ENCODE measurements around the gene NSD2.

Gene NSD2

DNA sequence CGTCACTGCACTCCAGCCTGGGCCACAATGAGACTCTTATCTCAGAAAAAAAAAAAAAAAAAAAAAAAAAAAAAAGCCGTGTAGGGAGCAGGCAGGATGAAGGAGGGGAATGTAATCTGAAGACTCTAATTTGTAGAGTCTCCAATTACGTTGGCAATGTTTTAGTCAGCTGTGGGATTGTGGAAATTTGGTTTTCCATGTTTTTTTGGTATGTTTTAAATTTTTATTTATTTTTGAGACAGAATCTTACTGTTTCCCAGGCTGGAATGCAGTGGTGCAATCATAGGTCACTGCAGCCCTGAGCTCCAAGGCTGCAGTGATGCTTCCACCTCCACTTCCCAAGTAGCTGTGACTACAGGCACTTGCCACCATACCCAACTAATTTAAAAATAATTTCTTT is 56.5 kb downstream of the NSD2 start (continued):
- TF ChIP-seq, protein P1, sequence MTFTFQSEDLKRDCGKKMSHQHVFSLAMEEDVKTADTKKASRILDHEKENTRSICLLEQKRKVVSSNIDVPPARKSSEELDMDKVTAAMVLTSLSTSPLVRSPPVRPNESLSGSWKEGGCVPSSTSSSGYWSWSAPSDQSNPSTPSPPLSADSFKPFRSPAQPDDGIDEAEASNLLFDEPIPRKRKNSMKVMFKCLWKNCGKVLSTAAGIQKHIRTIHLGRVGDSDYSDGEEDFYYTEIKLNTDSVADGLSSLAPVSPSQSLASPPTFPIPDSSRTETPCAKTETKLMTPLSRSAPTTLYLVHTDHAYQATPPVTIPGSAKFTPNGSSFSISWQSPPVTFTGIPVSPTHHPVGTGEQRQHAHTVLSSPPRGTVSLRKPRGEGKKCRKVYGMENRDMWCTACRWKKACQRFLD (tag by site-specific recombination; IDR thresholded peaks at IDR 0.05), result no peak
- TF ChIP-seq ZNF18 (tag by site-specific recombination; IDR thresholded peaks at IDR 0.05) (no peak), ZNF830 (tag by site-specific recombination; IDR thresholded peaks at IDR 0.05; ENCODE audit: low read depth) (no peak), ZNF510 (tag by site-specific recombination; IDR thresholded peaks at IDR 0.05; ENCODE audit: insufficient replicate concordance) (no peak), ZNF155 (tag by site-specific recombination; IDR thresholded peaks at IDR 0.05) (no peak), ZNF473 (tag by site-specific recombination; IDR thresholded peaks at IDR 0.05) (no peak), ZNF548 (tag by site-specific recombination; IDR thresholded peaks at IDR 0.05) (no peak), ZNF311 (tag by site-specific recombination; IDR thresholded peaks at IDR 0.05; ENCODE audit: borderline replicate concordance) (no peak)
- TF ChIP-seq, protein P2, sequence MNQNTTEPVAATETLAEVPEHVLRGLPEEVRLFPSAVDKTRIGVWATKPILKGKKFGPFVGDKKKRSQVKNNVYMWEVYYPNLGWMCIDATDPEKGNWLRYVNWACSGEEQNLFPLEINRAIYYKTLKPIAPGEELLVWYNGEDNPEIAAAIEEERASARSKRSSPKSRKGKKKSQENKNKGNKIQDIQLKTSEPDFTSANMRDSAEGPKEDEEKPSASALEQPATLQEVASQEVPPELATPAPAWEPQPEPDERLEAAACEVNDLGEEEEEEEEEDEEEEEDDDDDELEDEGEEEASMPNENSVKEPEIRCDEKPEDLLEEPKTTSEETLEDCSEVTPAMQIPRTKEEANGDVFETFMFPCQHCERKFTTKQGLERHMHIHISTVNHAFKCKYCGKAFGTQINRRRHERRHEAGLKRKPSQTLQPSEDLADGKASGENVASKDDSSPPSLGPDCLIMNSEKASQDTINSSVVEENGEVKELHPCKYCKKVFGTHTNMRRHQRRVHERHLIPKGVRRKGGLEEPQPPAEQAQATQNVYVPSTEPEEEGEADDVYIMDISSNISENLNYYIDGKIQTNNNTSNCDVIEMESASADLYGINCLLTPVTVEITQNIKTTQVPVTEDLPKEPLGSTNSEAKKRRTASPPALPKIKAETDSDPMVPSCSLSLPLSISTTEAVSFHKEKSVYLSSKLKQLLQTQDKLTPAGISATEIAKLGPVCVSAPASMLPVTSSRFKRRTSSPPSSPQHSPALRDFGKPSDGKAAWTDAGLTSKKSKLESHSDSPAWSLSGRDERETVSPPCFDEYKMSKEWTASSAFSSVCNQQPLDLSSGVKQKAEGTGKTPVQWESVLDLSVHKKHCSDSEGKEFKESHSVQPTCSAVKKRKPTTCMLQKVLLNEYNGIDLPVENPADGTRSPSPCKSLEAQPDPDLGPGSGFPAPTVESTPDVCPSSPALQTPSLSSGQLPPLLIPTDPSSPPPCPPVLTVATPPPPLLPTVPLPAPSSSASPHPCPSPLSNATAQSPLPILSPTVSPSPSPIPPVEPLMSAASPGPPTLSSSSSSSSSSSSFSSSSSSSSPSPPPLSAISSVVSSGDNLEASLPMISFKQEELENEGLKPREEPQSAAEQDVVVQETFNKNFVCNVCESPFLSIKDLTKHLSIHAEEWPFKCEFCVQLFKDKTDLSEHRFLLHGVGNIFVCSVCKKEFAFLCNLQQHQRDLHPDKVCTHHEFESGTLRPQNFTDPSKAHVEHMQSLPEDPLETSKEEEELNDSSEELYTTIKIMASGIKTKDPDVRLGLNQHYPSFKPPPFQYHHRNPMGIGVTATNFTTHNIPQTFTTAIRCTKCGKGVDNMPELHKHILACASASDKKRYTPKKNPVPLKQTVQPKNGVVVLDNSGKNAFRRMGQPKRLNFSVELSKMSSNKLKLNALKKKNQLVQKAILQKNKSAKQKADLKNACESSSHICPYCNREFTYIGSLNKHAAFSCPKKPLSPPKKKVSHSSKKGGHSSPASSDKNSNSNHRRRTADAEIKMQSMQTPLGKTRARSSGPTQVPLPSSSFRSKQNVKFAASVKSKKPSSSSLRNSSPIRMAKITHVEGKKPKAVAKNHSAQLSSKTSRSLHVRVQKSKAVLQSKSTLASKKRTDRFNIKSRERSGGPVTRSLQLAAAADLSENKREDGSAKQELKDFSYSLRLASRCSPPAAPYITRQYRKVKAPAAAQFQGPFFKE (tag by site-specific recombination; IDR thresholded peaks at IDR 0.05; ENCODE audit: borderline replicate concordance), result no peak

- Histone ChIP-seq H3K9me3 (ENCODE audit: control insufficient read depth, insufficient read depth, low read depth, low read length) (no peaks in the 10 kb centered on the region), H3K4me3 (ENCODE audit: low read depth, low read length) (no peak overlapping the region), H3K27ac (ENCODE audit: extremely low read depth, low read depth, low read length) (no peak overlapping the region), H3K4me1 (ENCODE audit: control insufficient read depth, insufficient read depth, low read length) (no peaks in the 10 kb centered on the region), H3K36me3 (ENCODE audit: control insufficient read depth in 2 of 2, insufficient read depth in 1 of 2, low read length in 2 of 2) (peaks cover 0 to 72% of the 10 kb centered on the region in 2 experiments; a peak in 2 of 3 replicates)
- ChIA-PET POLR2A (no interaction called here), CTCF (interaction anchor here (0.6 to 1.1 kb wide), 2 partner anchors 30 to 79 kb away, joined by 3 to 4 read pairs; no protein-coding TSS in a partner anchor)
- no peak for TF ChIP-seq FEZF1 (tag by site-specific recombination; IDR thresholded peaks at IDR 0.05)
- no peak for TF ChIP-seq ZFP37 (tag by site-specific recombination; IDR thresholded peaks at IDR 0.05)
- no peak for TF ChIP-seq ZNF37A (tag by site-specific recombination; IDR thresholded peaks at IDR 0.05)
- no peak for TF ChIP-seq ZNF510 (tag by site-specific recombination; IDR thresholded peaks at IDR 0.05; ENCODE audit: insufficient replicate concordance)
- TF ChIP-seq ZNF707 (tag by site-specific recombination; IDR thresholded peaks at IDR 0.05), result no peak
- peak; percentile 94 for TF ChIP-seq ZFHX2 (tag by site-specific recombination; conservative IDR thresholded peaks at IDR 0.05)
- TF ChIP-seq, protein P3, sequence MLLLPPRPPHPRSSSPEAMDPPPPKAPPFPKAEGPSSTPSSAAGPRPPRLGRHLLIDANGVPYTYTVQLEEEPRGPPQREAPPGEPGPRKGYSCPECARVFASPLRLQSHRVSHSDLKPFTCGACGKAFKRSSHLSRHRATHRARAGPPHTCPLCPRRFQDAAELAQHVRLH (tag by site-specific recombination; IDR thresholded peaks at IDR 0.05), result no peak
- TF ChIP-seq EGR2 (tag by site-specific recombination; IDR thresholded peaks at IDR 0.05; ENCODE audit: low read depth), result peak; percentile 90
- peak; percentile 71; the same call in 1 of the 2 replicates for TF ChIP-seq ZIC2 (tag by site-specific recombination; IDR thresholded peaks at IDR 0.05)
- TF ChIP-seq ZNF701 (tag by site-specific recombination; IDR thresholded peaks at IDR 0.05), result no peak
- TF ChIP-seq GLIS2 (tag by site-specific recombination; IDR thresholded peaks at IDR 0.05), result peak; percentile 57
- TF ChIP-seq, protein P4, sequence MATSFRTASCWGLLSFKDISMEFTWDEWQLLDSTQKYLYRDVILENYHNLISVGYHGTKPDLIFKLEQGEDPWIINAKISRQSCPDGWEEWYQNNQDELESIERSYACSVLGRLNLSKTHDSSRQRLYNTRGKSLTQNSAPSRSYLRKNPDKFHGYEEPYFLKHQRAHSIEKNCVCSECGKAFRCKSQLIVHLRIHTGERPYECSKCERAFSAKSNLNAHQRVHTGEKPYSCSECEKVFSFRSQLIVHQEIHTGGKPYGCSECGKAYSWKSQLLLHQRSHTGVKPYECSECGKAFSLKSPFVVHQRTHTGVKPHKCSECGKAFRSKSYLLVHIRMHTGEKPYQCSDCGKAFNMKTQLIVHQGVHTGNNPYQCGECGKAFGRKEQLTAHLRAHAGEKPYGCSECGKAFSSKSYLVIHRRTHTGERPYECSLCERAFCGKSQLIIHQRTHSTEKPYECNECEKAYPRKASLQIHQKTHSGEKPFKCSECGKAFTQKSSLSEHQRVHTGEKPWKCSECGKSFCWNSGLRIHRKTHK (tag by site-specific recombination; IDR thresholded peaks at IDR 0.05), result no peak
- peak; percentile 82 for TF ChIP-seq GLIS1 (tag by site-specific recombination; IDR thresholded peaks at IDR 0.05)
- peak; percentile 86 for TF ChIP-seq KLF1 (tag by site-specific recombination; IDR thresholded peaks at IDR 0.05)
- peak; percentile 39; the same call in 1 of the 2 replicates for TF ChIP-seq WT1 (tag by site-specific recombination; IDR thresholded peaks at IDR 0.05)
- no peak for TF ChIP-seq ZBTB20 (tag by site-specific recombination; IDR thresholded peaks at IDR 0.05)
- TF ChIP-seq ZNF354C (tag by site-specific recombination; IDR thresholded peaks at IDR 0.05; ENCODE audit: borderline replicate concordance, low read depth), result no peak
- TF ChIP-seq ZNF202 (tag by site-specific recombination; IDR thresholded peaks at IDR 0.05; ENCODE audit: borderline replicate concordance), result no peak
These were observed 57.4 kb downstream of the NSD2 start for GRCh38 chr4:1928356-1929239.
